Heart right ventricle (tissue), 16 donors: ENCODE data around the gene DNAI2. TPM values are rescaled to one million over a fixed set of nuclear protein-coding genes. Genes with fewer than 3 reads are reported as not detected.

Experiments used
- ATAC-seq, 8 donors: fragments of 200-7000 bp; cut with Tn5 transposase; one replicate each; pipeline ENCODE4 v1.9.1; 2020; ENCODE audit warnings: mild to moderate bottlenecking in 8 of 8, moderate library complexity in 8 of 8, moderate number of reproducible peaks in 1 of 8
- DNase-seq, 2 donors: peaks; one replicate each; pipeline ENCODE4 v3.0.0-alpha.2; 2020
- H3K27ac ChIP-seq, 10 donors: fragments of 200-600 bp; sonication (generic) in 2 of 10; one replicate each; pipeline versions ENCODE4 v1.5.0 to v1.8.0; 2020 to 2022; ENCODE audit warnings: mild to moderate bottlenecking in 3 of 10
- H3K27me3 ChIP-seq, 7 donors: fragments of 200-600 bp; one replicate each; pipeline ENCODE4 v1.8.0; 2021 to 2022; ENCODE audit warnings: mild to moderate bottlenecking in 2 of 7
- H3K36me3 ChIP-seq, 9 donors: fragments of 200-600 bp; sonication (generic) in 1 of 9; one replicate each; pipeline versions ENCODE4 v1.5.0 to v1.8.0; 2020 to 2022; ENCODE audit warnings: mild to moderate bottlenecking in 2 of 9
- H3K4me1 ChIP-seq, 9 donors: fragments of 200-600 bp; sonication (generic) in 1 of 9; one replicate each; pipeline versions ENCODE4 v1.5.0 to v1.8.0; 2020 to 2022; ENCODE audit warnings: mild to moderate bottlenecking in 4 of 9
- H3K4me3 ChIP-seq, 10 donors: fragments of 200-600 bp; sonication (generic) in 2 of 10; one replicate each; pipeline versions ENCODE4 v1.5.0 to v1.8.0; 2020 to 2022; ENCODE audit warnings: mild to moderate bottlenecking in 7 of 10, moderate library complexity in 2 of 10
- H3K9me3 ChIP-seq, 11 donors: fragments of 200-600 bp in 10 of 11; sonication (generic) in 2 of 11; one replicate each; pipeline versions ENCODE4 v1.5.0 to v1.8.0; 2013 to 2022; ENCODE audit warnings: mild to moderate bottlenecking in 2 of 11, control low read depth in 1 of 11, moderate library complexity in 1 of 11
- CTCF ChIP-seq, 9 donors: fragments of 200-600 bp; sonication (generic) in 2 of 9; IDR thresholded peaks; one replicate each; pipeline versions ENCODE4 v1.5.0 to v1.8.0; 2021 to 2022; ENCODE audit warnings: antibody characterized with exemption in 9 of 9, mild to moderate bottlenecking in 5 of 9, moderate library complexity in 1 of 9
- WGBS, 2 donors: extraction: QIAGEN DNeasy Blood & Tissue Kit; methylation state at CpG; one replicate each; pipeline ENCODE4 v1.1.7; 2013; ENCODE audit warnings: inconsistent platforms in 1 of 2; 5-methylcytosine and 5-hydroxymethylcytosine counted together
- intact Hi-C, 10 donors: fragments of 100-400 bp; cut with DNase I; formaldehyde crosslinking; loops; one replicate each; pipeline versions ENCODE4 v1.11.1 to v1.14.2; 2022
- polyA plus RNA-seq, 2 donors: library from polyadenylated mRNA; stranded (reverse); fragments of 200-250 nt; gene quantifications; one replicate each; pipeline ENCODE4 v1.2.3, GENCODE V29; 2013
- total RNA-seq, 10 donors: library from RNA; stranded (reverse); fragmentation: NEBNext Ultra II Directional in 3 of 10; extraction: Animal tissue kit (Norgen Biotek cat#: 25700) in 3 of 10; gene quantifications; one replicate each; pipeline versions ENCODE4 v1.2.1 to v1.2.4, GENCODE V29; 2021 to 2023
- donor health status: Arrhythmogenic right ventricular cardiomyopathy.
- donor health status: ischemic (EF 13 %, LVEDD 7.1; RV severe dilation, severe dysfunction).
- donor health status: healthy with polysubstance abuse.
- donor health status: DM: no; HTN: yes; CAD: no.
- donor health status: DM: no; HTN: no; CAD: no.
- donor health status: ischemic (EF 25% LVEDD 6.9; RV normal size, moderate dysfunction).
- donor health status: ischemic (EF 25% LVEDD 5.7; RV mildly dilated, moderate dysfunction).
- donor health status: healthy.
- donor health status: DM: yes; HTN: yes; CAD: no.
- donor health status: Ischemic cardiomyopathy.
- donor health status: ischemic (EF 35%, LVEDD 5.7; RV mildly dilated, moderate dysfunction).
- donor health status: nonischemic (EF 11% LVEDD 7.7; RV severe dilation, severe dysfunction).
- donor health status: DM: yes; HTN: yes; CAD: no.
- donor health status: PGD.
- donor health status: ischemic (EF 29% LVEDD 5.4; RV normal size, mild dysfunction).
- donor health status: nonischemic (EF 23%, LVEDD 6.1; RV moderate dilation, normal function).

Gene DNAI2
- total and polyA plus RNA-seq, 12 donors = 0.16 TPM; not detected in 11

GRCh38 chr17:74355065-74355464, 81.0 kb downstream of the DNAI2 start:
- H3K9me3 ChIP-seq = no peaks in the 10 kb centered on the region
- ATAC-seq = peak in 1 of 8 donors; percentile 7
- intact Hi-C loops = loop anchor here in 4 of 10 donors (5.0 to 10.0 kb wide), 3 partner anchors 53 to 143 kb away; partner anchors contain the start of gene TTYH2 (in 3 of the 4)
- H3K4me1 ChIP-seq = peaks cover 0 to 12% (median 9%) of the 10 kb centered on the region in 9 donors
- H3K36me3 ChIP-seq = no peaks in the 10 kb centered on the region
- no peak for TF ChIP-seq CTCF (IDR thresholded peaks at IDR 0.05)
- WGBS, 2 donors = 80 to 84% methylated on average over 8 of the region's 8 CpGs
- no peak overlapping the region for H3K27ac ChIP-seq
- DNase-seq = no peak
- peaks cover 12 to 100% (median 99%) of the 10 kb centered on the region in 7 donors for H3K27me3 ChIP-seq
- no peak overlapping the region for H3K4me3 ChIP-seq

- 2% methylated on average over 105 of the region's 105 CpGs for WGBS, 2 donors
- ATAC-seq (peak in 3 of 8 donors; percentile 5 to 36 (median 9)), DNase-seq (no peak)
- intact Hi-C loops = loop anchor here in 4 of 10 donors (5.0 to 10.0 kb wide), 3 partner anchors 55 to 145 kb away; partner anchors contain the start of gene TTYH2 (in 3 of the 4)
- TF ChIP-seq CTCF (IDR thresholded peaks at IDR 0.05) = peak in 4 of 9 donors; percentile 8 to 24 (median 14)
- Histone ChIP-seq H3K27me3 (peaks cover 12 to 100% (median 100%) of the 10 kb centered on the region in 7 donors), H3K4me3 (peak overlapping the region in 9 of 10 donors; percentile 12 to 41 (median 27)), H3K9me3 (no peaks in the 10 kb centered on the region), H3K36me3 (no peaks in the 10 kb centered on the region), H3K27ac (no peak overlapping the region), H3K4me1 (peaks cover 0 to 17% (median 10%) of the 10 kb centered on the region in 9 donors)
Observed at GRCh38 chr17:74356646-74357465, 82.8 kb downstream of the DNAI2 start.

GRCh38 chr17:74357466-74357809, 83.4 kb downstream of the DNAI2 start:
- peaks cover 12 to 100% (median 100%) of the 10 kb centered on the region in 7 donors for H3K27me3 ChIP-seq
- H3K9me3 ChIP-seq = no peaks in the 10 kb centered on the region
- TF ChIP-seq CTCF (IDR thresholded peaks at IDR 0.05) = no peak
- H3K4me3 ChIP-seq = peak overlapping the region in 8 of 10 donors; percentile 12 to 41 (median 29)
- H3K27ac ChIP-seq = no peak overlapping the region
- no peak for DNase-seq
- peak in 1 of 8 donors; percentile 11 for ATAC-seq
- H3K4me1 ChIP-seq = peaks cover 0 to 18% (median 10%) of the 10 kb centered on the region in 9 donors
- 16 to 21% methylated on average over 32 of the region's 32 CpGs for WGBS, 2 donors
- no peaks in the 10 kb centered on the region for H3K36me3 ChIP-seq
- intact Hi-C loops = loop anchor here in 4 of 10 donors (5.0 to 10.0 kb wide), 3 partner anchors 55 to 145 kb away; partner anchors contain the start of gene TTYH2 (in 3 of the 4)

GRCh38 chr17:74358697-74359096, 84.7 kb downstream of the DNAI2 start:
- Histone ChIP-seq H3K9me3 (no peaks in the 10 kb centered on the region), H3K27me3 (peaks cover 9 to 93% (median 88%) of the 10 kb centered on the region in 7 donors), H3K4me1 (peaks cover 0 to 18% (median 10%) of the 10 kb centered on the region in 9 donors), H3K36me3 (no peaks in the 10 kb centered on the region), H3K27ac (no peak overlapping the region), H3K4me3 (no peak overlapping the region)
- intact Hi-C loops = loop anchor here in 4 of 10 donors (5.0 to 10.0 kb wide), 3 partner anchors 56 to 146 kb away; partner anchors contain the start of gene TTYH2 (in 3 of the 4)
- ATAC-seq = no peak
- 66 to 73% methylated on average over 9 of the region's 9 CpGs for WGBS, 2 donors
- no peak for TF ChIP-seq CTCF (IDR thresholded peaks at IDR 0.05)
- no peak for DNase-seq
